AG09319 (cell line): ENCODE data around the gene CCNQ.

ENCODE experiments used
- DNase-seq: peaks from one replicate; pipeline ENCODE4 v3.0.0-alpha.2; 2010; ENCODE audit warnings: low read depth; ENCODE audit errors: extremely low read depth
- CTCF ChIP-seq: IDR thresholded peaks from 2 replicates; pipeline ENCODE4 v1.5.1; 2011; ENCODE audit warnings: low read depth, mild to moderate bottlenecking, inconsistent platforms, low read length, moderate library complexity

The CCNQ gene

GRCh38 chrX:153598541-153599191, at the start of gene CCNQ:
TSS of gene CCNQ (minus strand) at chrX:153599139. CDS start at chrX:153599073, 66 bp downstream.
- no peak for DNase-seq
- no peak for TF ChIP-seq CTCF

- no peak for TF ChIP-seq CTCF
- DNase-seq, result no peak
These were observed 48.8 kb upstream of the CCNQ start for GRCh38 chrX:153647461-153648357.

- DNase-seq, result no peak
- TF ChIP-seq CTCF, result no peak
These were observed 47.9 kb upstream of the CCNQ start, which contains the start of gene DUSP9 for GRCh38 chrX:153646620-153647373. TSS of gene DUSP9 (plus strand) at chrX:153647203. CDS start at chrX:153647954, 751 bp downstream.

- TF ChIP-seq CTCF, result no peak
- DNase-seq, result no peak
These were observed 47.1 kb upstream of the CCNQ start for GRCh38 chrX:153645921-153646488.

GRCh38 chrX:153645151-153645550, 46.2 kb upstream of the CCNQ start:
- TF ChIP-seq CTCF, result no peak
- DNase-seq, result no peak

DNA sequence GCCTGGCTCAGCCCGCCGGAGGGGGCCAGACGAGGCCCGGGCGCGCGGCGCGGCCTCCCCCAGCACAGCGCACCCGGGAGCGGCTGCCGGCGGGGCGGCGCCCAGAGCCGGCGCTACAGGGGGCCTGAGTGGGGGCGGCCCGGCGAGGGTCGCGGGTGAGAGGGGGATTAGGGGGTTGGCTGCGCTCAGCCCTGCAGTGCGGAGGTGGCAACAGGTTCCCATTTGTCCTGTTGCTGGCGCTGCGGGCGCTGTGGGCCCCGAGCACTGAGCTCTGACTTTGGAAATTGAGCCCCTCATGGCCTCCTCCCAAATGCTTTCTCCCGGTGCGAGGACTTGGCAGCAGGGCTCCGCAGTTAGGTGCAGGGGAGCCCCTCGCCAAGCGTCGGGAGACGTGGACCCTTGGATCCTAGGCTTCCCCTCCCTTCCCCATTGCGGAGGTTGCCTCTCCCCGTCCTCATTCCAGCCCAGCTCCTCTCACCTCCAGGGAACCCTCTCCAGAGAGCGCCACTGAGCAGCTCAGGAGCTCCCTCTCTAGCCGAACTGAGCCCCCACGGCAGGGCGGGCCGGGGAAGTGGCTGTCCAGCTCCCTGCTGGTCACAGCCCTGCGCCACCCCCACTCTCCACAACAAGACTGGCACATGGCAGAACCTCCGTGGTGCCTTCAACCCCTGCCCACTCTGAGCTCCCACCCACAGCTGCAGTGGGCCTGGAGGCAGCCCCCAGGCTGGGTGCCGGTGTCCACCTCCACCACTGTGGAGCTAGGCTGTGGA, 45.6 kb upstream of the CCNQ start:
- TF ChIP-seq CTCF, result no peak

More for the DNA sequence above, 45.6 kb upstream of the CCNQ start:
- DNase-seq, result no peak
